ENCODE results near the gene FADS1. TPM values are rescaled to one million over a fixed set of nuclear protein-coding genes. Genes with fewer than 3 reads are reported as not detected.

The FADS1 gene
- total RNA-seq, 3 donors from 2014 or later (not counting 1 experiment from before 2014, with no cell fraction given), result 9.3 to 17.2 (median 10.2) TPM

- Mint-ChIP-seq H3K27ac (no peak overlapping the region), H3K4me1 (no peaks in the 10 kb centered on the region), H3K36me3 (peaks cover 6% of the 10 kb centered on the region), H3K27me3 (ENCODE audit: low read depth in 2 of 2) (no peaks in the 10 kb centered on the region), H3K9me3 (no peaks in the 10 kb centered on the region), H3K4me3 (no peak overlapping the region)
- H3K4me3 ChIP-seq (ENCODE audit: low read length), result no peak overlapping the region
- H3K27ac ChIP-seq (ENCODE audit: low read length), result no peak overlapping the region
- DNase-seq, result no peak
- ATAC-seq, result no peak
- H3K27me3 ChIP-seq (ENCODE audit: control insufficient read depth, insufficient read depth, low read length), result no peaks in the 10 kb centered on the region
- no peaks in the 10 kb centered on the region for H3K4me1 ChIP-seq (ENCODE audit: control insufficient read depth, insufficient read depth, low read length)
- no peaks in the 10 kb centered on the region for H3K9me3 ChIP-seq (ENCODE audit: control insufficient read depth, insufficient read depth, low read length)
- 94% methylated on average over 23 of the region's 24 CpGs for WGBS (ENCODE audit: insufficient coverage)
- intact Hi-C loops (cut with micrococcal nuclease), result no loop called here
- H3K36me3 ChIP-seq (ENCODE audit: control insufficient read depth, insufficient read depth, low read length), result peaks cover 5% of the 10 kb centered on the region
- no peak for TF ChIP-seq CTCF (IDR thresholded peaks at IDR 0.05)
Measured at GRCh38 chr11:61851113-61851899, 34.5 kb upstream of the FADS1 start.

GRCh38 chr11:61850687-61851086 lies 33.9 kb upstream of the FADS1 start:
- H3K9me3 Mint-ChIP-seq, result no peaks in the 10 kb centered on the region
- 96% methylated on average over 7 of the region's 7 CpGs for WGBS (ENCODE audit: insufficient coverage)
- H3K27me3 ChIP-seq (ENCODE audit: control insufficient read depth, insufficient read depth, low read length), result no peaks in the 10 kb centered on the region
- H3K4me3 Mint-ChIP-seq, result no peak overlapping the region
- no peaks in the 10 kb centered on the region for H3K27me3 Mint-ChIP-seq (ENCODE audit: low read depth in 2 of 2)
- H3K36me3 Mint-ChIP-seq, result peaks cover 6% of the 10 kb centered on the region
- no peak overlapping the region for H3K4me3 ChIP-seq (ENCODE audit: low read length)
- DNase-seq (no peak), ATAC-seq (no peak)
- intact Hi-C loops (cut with micrococcal nuclease), result no loop called here
- no peak overlapping the region for H3K27ac ChIP-seq (ENCODE audit: low read length)
- no peaks in the 10 kb centered on the region for H3K4me1 Mint-ChIP-seq
- no peaks in the 10 kb centered on the region for H3K9me3 ChIP-seq (ENCODE audit: control insufficient read depth, insufficient read depth, low read length)
- H3K36me3 ChIP-seq (ENCODE audit: control insufficient read depth, insufficient read depth, low read length), result peaks cover 5% of the 10 kb centered on the region
- H3K4me1 ChIP-seq (ENCODE audit: control insufficient read depth, insufficient read depth, low read length), result no peaks in the 10 kb centered on the region
- H3K27ac Mint-ChIP-seq, result no peak overlapping the region
- TF ChIP-seq CTCF (IDR thresholded peaks at IDR 0.05), result no peak

- WGBS (ENCODE audit: insufficient coverage), result 94% methylated on average over 9 of the region's 9 CpGs
- no peaks in the 10 kb centered on the region for H3K27me3 ChIP-seq (ENCODE audit: control insufficient read depth, insufficient read depth, low read length)
- DNase-seq, result no peak
- no peaks in the 10 kb centered on the region for H3K27me3 Mint-ChIP-seq (ENCODE audit: low read depth in 2 of 2)
- no peak overlapping the region for H3K27ac Mint-ChIP-seq
- H3K9me3 ChIP-seq (ENCODE audit: control insufficient read depth, insufficient read depth, low read length), result no peaks in the 10 kb centered on the region
- no peak for TF ChIP-seq CTCF (IDR thresholded peaks at IDR 0.05)
- no peaks in the 10 kb centered on the region for H3K4me1 ChIP-seq (ENCODE audit: control insufficient read depth, insufficient read depth, low read length)
- no peak overlapping the region for H3K27ac ChIP-seq (ENCODE audit: low read length)
- H3K36me3 ChIP-seq (ENCODE audit: control insufficient read depth, insufficient read depth, low read length), result peaks cover 5% of the 10 kb centered on the region
- no peak overlapping the region for H3K4me3 Mint-ChIP-seq
- H3K4me1 Mint-ChIP-seq, result no peaks in the 10 kb centered on the region
- H3K36me3 Mint-ChIP-seq, result peaks cover 6% of the 10 kb centered on the region
- no peak overlapping the region for H3K4me3 ChIP-seq (ENCODE audit: low read length)
- ATAC-seq, result no peak
- no peaks in the 10 kb centered on the region for H3K9me3 Mint-ChIP-seq
- intact Hi-C loops (cut with micrococcal nuclease), result no loop called here
Measured at GRCh38 chr11:61848631-61849030, 31.8 kb upstream of the FADS1 start.

All from natural killer cell (primary cell).